CD14-positive monocyte (primary cell): ENCODE results near the gene ATP5F1A. TPM values are rescaled to one million over a fixed set of nuclear protein-coding genes. Genes with fewer than 3 reads are reported as not detected.

Experiments
- DNase-seq, 3 donors: peaks; one replicate each; pipeline ENCODE4 v3.0.0-alpha.2; 2011 to 2022
- H2AFZ ChIP-seq: 2 replicates; pipeline ENCODE4 v1.6.0; 2012; ENCODE audit warnings: mild to moderate bottlenecking, low read depth, low read length, inconsistent platforms; ENCODE audit not compliant: insufficient read depth, poor library complexity, severe bottlenecking
- H3K27ac ChIP-seq, 2 donors: 1 replicate in 1 of 2; 2 replicates in 1 of 2; pipeline ENCODE4 v1.5.1; 2012 to 2013; ENCODE audit warnings: low read length in 2 of 2, control low read depth in 1 of 2, inconsistent platforms in 1 of 2, low read depth in 1 of 2, mild to moderate bottlenecking in 1 of 2
- H3K27me3 ChIP-seq, 2 donors: one replicate each; pipeline versions ENCODE4 v1.6.0 to v1.6.1; 2011 to 2013; ENCODE audit warnings: low read length in 2 of 2; ENCODE audit not compliant: control insufficient read depth in 2 of 2, insufficient read depth in 2 of 2
- H3K36me3 ChIP-seq, 2 donors: replicated peaks in 1 of 2; 1 replicate in 1 of 2; 2 replicates in 1 of 2; pipeline versions ENCODE4 v1.5.1 to v1.6.1; 2012 to 2013; ENCODE audit warnings: low read length in 2 of 2, control low read depth in 1 of 2, inconsistent platforms in 1 of 2, mild to moderate bottlenecking in 1 of 2; ENCODE audit not compliant: insufficient read depth in 2 of 2, control insufficient read depth in 1 of 2
- H3K4me1 ChIP-seq, 2 donors: 1 replicate in 1 of 2; 2 replicates in 1 of 2; pipeline versions ENCODE4 v1.5.1 to v1.6.1; 2012 to 2013; ENCODE audit warnings: low read length in 2 of 2, control low read depth in 1 of 2, inconsistent platforms in 1 of 2, mild to moderate bottlenecking in 1 of 2, moderate library complexity in 1 of 2; ENCODE audit not compliant: insufficient read depth in 2 of 2, control insufficient read depth in 1 of 2
- H3K4me2 ChIP-seq: replicated peaks from 2 replicates; pipeline ENCODE3; 2012; ENCODE audit warnings: low read length, moderate library complexity, mild to moderate bottlenecking; ENCODE audit not compliant: poor library complexity, severe bottlenecking; ENCODE audit errors: extremely low read depth
- H3K4me3 ChIP-seq, 3 experiments: fragments of 200-600 bp in 1 of 3; sonication (generic) in 1 of 3; replicated peaks in 1 of 3; 1 replicate in 2 of 3; 2 replicates in 1 of 3; pipeline ENCODE4 v1.5.1; 2011 to 2013; ENCODE audit warnings: low read length in 3 of 3, mild to moderate bottlenecking in 3 of 3, control low read depth in 2 of 3, low read depth in 2 of 3, inconsistent platforms in 1 of 3, moderate library complexity in 1 of 3
- H3K79me2 ChIP-seq: 2 replicates; pipeline ENCODE4 v1.6.0; 2012; ENCODE audit warnings: mild to moderate bottlenecking, control low read depth, inconsistent platforms, low read length, moderate library complexity; ENCODE audit not compliant: insufficient read depth
- H3K9ac ChIP-seq: 2 replicates; pipeline ENCODE4 v1.6.0; 2017; ENCODE audit warnings: low read length, mild to moderate bottlenecking; ENCODE audit not compliant: insufficient read depth, poor library complexity, severe bottlenecking
- H3K9me3 ChIP-seq, 2 donors: replicated peaks in 1 of 2; 1 replicate in 1 of 2; 2 replicates in 1 of 2; pipeline versions ENCODE4 v1.5.1 to v1.6.1; 2012 to 2013; ENCODE audit warnings: low read length in 2 of 2, control low read depth in 1 of 2; ENCODE audit not compliant: control insufficient read depth in 1 of 2, insufficient read depth in 1 of 2
- H4K20me1 ChIP-seq: 2 replicates; pipeline ENCODE4 v1.6.0; 2012; ENCODE audit warnings: mild to moderate bottlenecking, low read length, control low read depth, moderate library complexity; ENCODE audit not compliant: insufficient read depth
- H3K27ac Mint-ChIP-seq, 7 donors: one replicate each; pipeline ENCODE4 v1.8.0; 2020; ENCODE audit warnings: mild to moderate bottlenecking in 7 of 7, mixed read lengths in 7 of 7, moderate library complexity in 6 of 7, inconsistent platforms in 2 of 7
- H3K27me3 Mint-ChIP-seq, 3 donors: one replicate each; pipeline ENCODE4 v1.8.0; 2021 to 2022; ENCODE audit warnings: low read depth in 3 of 3, mild to moderate bottlenecking in 3 of 3, mixed read lengths in 3 of 3, moderate library complexity in 3 of 3, inconsistent platforms in 1 of 3
- H3K36me3 Mint-ChIP-seq, 2 donors: one replicate each; pipeline ENCODE4 v1.8.0; 2020; ENCODE audit warnings: mixed read lengths in 2 of 2, inconsistent platforms in 1 of 2, mild to moderate bottlenecking in 1 of 2
- H3K4me1 Mint-ChIP-seq: one replicate; pipeline ENCODE4 v1.8.0; 2020; ENCODE audit warnings: mild to moderate bottlenecking, mixed read lengths
- H3K4me3 Mint-ChIP-seq, 2 donors: one replicate each; pipeline ENCODE4 v1.8.0; 2020; ENCODE audit warnings: mild to moderate bottlenecking in 2 of 2, mixed read lengths in 2 of 2, moderate library complexity in 1 of 2
- H3K9me3 Mint-ChIP-seq, 7 donors: one replicate each; pipeline ENCODE4 v1.8.0; 2020 to 2022; ENCODE audit warnings: mixed read lengths in 7 of 7, mild to moderate bottlenecking in 6 of 7, moderate library complexity in 6 of 7, inconsistent platforms in 2 of 7
- CTCF ChIP-seq: fragments of 200-600 bp; IDR thresholded peaks from one replicate; pipeline ENCODE4 v1.8.0; 2022; ENCODE audit warnings: antibody characterized with exemption, mild to moderate bottlenecking
- WGBS: methylation state at CpG from one replicate; pipeline ENCODE4 v1.1.5; 2013; ENCODE audit warnings: missing lambda C conversion rate; ENCODE audit not compliant: insufficient coverage; 5-methylcytosine and 5-hydroxymethylcytosine counted together
- intact Hi-C, 2 donors: fragments of 100-400 bp; cut with micrococcal nuclease; formaldehyde crosslinking; loops; one replicate each; pipeline versions ENCODE4 v1.15.0 to v1.15.1; 2023
- polyA plus RNA-seq, 3 donors: library from polyadenylated mRNA; depleted of rRNA in 1 of 3; unstranded in 2 of 3; stranded (reverse) in 1 of 3; fragments of 300-500 nt in 2 of 3; fragments of >200 nt in 1 of 3; fragmentation: Illumina TruSeq in 2 of 3; gene quantifications; 1 replicate in 2 of 3; 2 replicates in 1 of 3; pipeline ENCODE4 v1.2.3, GENCODE V29; 2012 to 2021

The ATP5F1A gene
- polyA plus RNA-seq, 3 donors = 251 to 553 (median 524) TPM

GRCh38 chr18:46109386-46109785 is 11.3 kb upstream of the ATP5F1A start:
- TF ChIP-seq CTCF = no peak
- H3K4me3 Mint-ChIP-seq = no peak overlapping the region
- peak overlapping the region in 1 of 7 donors; percentile 34 for H3K27ac Mint-ChIP-seq
- no peaks in the 10 kb centered on the region for H3K9me3 ChIP-seq
- H3K9ac ChIP-seq = no peak overlapping the region
- H3K9me3 Mint-ChIP-seq = peaks cover 0 to 5% (median 0%) of the 10 kb centered on the region in 7 donors
- H3K4me2 ChIP-seq = no peak overlapping the region
- no peak overlapping the region for H3K4me3 ChIP-seq
- peaks cover 7% of the 10 kb centered on the region in 2 donors for H3K4me1 ChIP-seq
- no peak overlapping the region for H3K27ac ChIP-seq
- peaks cover 47% of the 10 kb centered on the region for H3K79me2 ChIP-seq
- WGBS = 96% methylated on average over 2 of the region's 5 CpGs
- no peaks in the 10 kb centered on the region for H3K27me3 ChIP-seq
- H3K36me3 Mint-ChIP-seq = peaks cover 31 to 53% of the 10 kb centered on the region in 2 donors
- no peak for DNase-seq
- H2AFZ ChIP-seq = no peak overlapping the region
- intact Hi-C loops = no loop called here
- no peaks in the 10 kb centered on the region for H4K20me1 ChIP-seq
- H3K4me1 Mint-ChIP-seq = peaks cover 7% of the 10 kb centered on the region
- peaks cover 0 to 3% (median 0%) of the 10 kb centered on the region in 3 donors for H3K27me3 Mint-ChIP-seq
- peaks cover 12 to 50% of the 10 kb centered on the region in 2 donors for H3K36me3 ChIP-seq

DNA sequence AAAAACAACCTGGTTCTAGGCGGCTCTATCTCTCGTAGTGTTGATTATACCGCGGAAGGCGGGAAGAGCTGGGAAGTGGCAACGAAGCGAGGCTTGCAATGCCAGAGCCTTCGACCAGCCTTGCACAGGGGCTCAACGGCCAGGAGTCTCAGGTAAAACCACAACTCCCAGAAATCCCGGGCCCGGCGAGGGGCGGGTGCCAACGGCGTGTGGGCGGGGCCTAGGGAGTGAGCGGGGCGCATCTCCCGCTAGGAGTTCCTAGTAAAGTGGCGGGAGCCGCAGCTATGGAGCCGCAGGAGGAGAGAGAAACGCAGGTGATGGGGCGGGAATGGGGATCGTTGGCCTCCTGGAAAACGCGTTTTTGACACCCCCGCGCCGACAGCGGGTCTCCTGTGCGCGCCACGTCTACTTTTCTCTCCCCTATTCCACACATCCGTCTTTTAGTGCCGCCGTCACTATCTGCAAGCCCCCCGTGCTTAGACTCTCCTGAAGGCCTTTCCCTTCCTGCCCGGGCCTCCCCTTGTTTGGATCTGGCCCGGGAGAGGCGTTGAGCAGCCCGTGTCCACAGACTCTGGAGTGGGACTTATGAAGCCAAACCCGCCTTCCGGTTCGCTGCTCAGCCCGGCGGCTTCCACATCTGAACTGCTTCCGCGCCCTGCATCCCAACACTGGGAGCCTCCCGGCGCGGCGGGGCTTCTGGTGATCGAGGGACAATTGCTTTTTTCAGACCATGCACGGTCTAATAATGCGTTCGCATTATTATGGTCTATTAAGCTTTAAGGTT is 6.2 kb upstream of the ATP5F1A start, which contains the start of gene HAUS1:
Gene HAUS1, plus strand, starts transcription at position 258 of the 784 bp plus-strand sequence. Its CDS starts 27 bp downstream, at position 285.
- H3K4me3 Mint-ChIP-seq = peak within 1 kb of the TSS; percentile 100
- intact Hi-C loops = no loop called here
- TF ChIP-seq CTCF = no peak
- Histone ChIP-seq H3K79me2 (peaks cover 37% of the 10 kb centered on the region), H3K36me3 (peaks cover 5 to 16% of the 10 kb centered on the region in 2 donors), H3K27ac (peak within 1 kb of the TSS in 1 of 2 donors; percentile 60), H3K9ac (peak within 1 kb of the TSS; percentile 71), H3K4me3 (peak within 1 kb of the TSS; percentile 68 to 95 (median 82)), H3K9me3 (no peaks in the 10 kb centered on the region), H3K4me2 (peak within 1 kb of the TSS; percentile 83), H4K20me1 (no peaks in the 10 kb centered on the region), H3K4me1 (peaks cover 7 to 14% of the 10 kb centered on the region in 2 donors), H2AFZ (peak within 1 kb of the TSS; percentile 99), H3K27me3 (no peaks in the 10 kb centered on the region)
- H3K36me3 Mint-ChIP-seq = peaks cover 11 to 16% of the 10 kb centered on the region in 2 donors
- H3K9me3 Mint-ChIP-seq = no peaks in the 10 kb centered on the region
- H3K27ac Mint-ChIP-seq = peak within 1 kb of the TSS; percentile 79 to 92 (median 90)
- DNase-seq = peak; percentile 34 to 65 (median 35)
- peaks cover 13% of the 10 kb centered on the region for H3K4me1 Mint-ChIP-seq
- H3K27me3 Mint-ChIP-seq = peaks cover 0 to 3% (median 0%) of the 10 kb centered on the region in 3 donors
- under 1% methylated on average over 46 of the region's 57 CpGs for whole genome bisulfite sequencing
